ENCODE data around the gene COX15.
"Not testable (repeated sequence)": the region's sequence is repeated elsewhere in the genome, so short reads cannot be mapped to it uniquely, and the experiment has no call there.

Gene COX15
- 8.7 to 18.6 (median 12.2) reads per million in 4 donors for total RNA-seq

DNA sequence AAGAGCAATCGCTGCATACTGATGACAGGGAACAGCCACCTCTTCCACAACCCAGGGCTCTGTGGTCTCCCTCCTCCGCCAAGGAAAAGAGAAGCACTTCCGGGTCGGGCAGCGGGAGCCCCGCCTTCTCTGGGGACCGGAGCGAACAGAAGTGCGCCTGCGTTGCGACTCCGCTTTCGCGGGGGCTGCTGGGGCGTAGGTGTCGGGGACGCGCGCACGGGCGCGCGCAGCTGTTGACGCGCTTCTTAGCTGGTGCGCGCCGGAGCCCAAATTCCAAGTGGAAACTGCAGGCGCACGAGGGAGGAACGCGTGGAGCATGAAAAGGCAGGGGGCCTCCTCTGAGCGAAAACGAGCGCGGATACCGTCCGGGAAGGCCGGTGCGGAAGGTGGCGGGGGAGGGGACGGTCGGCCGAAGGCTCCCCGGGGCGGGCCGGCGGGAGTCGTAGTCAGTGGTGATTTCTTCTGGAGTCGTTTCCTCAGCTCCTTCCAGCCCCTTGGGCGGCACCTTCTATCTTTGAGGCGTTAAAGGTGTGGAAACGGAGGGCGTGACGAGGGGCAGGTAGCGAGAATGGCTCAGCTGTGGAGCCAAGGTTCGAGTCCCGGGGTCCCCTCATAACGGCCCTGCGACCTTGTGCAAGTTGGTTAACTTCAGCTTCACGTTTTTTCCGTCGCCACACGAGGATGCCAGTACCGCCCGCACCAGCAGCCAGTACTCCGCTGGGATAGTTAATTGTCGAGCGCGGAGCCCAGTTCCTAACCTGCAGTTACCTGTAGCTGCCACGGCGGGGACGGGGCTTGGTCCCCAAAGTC lies at the start of gene COX15, which contains the start of gene CUTC:
Gene COX15 (minus strand): TSS at position 95 of the 810 bp plus-strand sequence. CDS start 78 bp downstream, at position 17.
Gene CUTC (plus strand): TSS at position 202 of the 810 bp plus-strand sequence. CDS start 115 bp downstream, at position 317.
- DNase-seq = peak; percentile 87 to 96 (median 93)

DNA sequence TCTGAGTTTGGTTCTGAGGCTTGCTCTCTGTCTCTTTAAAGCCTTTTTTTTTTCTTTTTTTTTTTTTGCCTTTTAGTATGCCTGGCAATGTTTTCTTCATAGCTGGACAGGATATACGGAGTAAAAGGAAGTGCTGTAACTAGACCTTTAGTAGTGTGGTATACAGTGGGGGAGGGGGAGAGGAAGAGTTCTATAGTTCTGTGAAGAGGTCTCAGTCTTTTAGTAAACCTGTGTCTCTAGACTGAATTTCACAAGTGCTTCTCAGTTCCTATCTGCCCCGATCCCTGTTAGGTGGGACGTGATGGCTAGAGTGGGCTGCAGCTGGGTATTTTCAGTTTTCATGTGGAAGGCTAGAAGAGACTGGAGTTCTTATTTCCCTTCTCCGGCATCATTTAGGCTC lies 47.4 kb upstream of the COX15 start:
- DNase-seq = peak in 1 of 5 donors; percentile 33

DNA sequence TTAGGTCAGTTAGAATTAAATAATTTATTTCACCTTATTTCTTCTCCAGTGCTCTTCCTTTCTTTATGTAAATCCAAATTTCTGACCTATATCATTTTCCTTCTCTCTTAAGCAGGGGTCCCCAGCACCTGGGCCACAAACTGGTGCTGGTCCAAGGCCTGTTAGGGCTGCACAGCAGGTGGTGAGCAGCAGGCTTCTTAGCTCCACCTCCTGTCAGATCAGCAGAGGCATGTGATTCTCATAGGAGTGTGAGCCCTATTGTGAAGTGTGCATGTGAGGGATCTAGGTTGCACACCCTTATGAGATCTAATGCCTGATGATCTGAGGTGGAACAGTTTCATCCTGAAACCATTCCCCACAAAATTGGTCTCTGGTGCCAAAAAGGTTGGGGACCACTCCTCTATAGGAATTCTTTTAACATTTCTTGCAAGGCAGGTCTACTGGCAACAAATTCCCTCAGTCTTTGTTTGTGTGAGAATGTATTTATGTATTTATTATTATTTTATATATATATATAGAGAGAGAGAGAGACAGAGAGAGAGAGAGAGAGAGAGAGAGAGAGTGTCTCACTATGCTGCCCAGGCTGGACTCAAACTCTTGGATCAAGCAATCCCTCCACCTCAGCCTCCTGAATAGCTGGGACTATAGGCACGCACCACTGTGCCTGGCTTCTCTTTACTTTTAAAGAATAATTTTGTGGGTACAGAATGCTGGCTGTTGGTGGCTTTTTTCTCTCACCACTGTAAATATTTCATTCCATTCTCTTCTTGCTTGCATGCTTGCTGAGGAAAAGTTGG lies 46.2 kb upstream of the COX15 start:
- no peak for DNase-seq

- no peak for DNase-seq
Observed at GRCh38 chr10:99775850-99776249, 43.9 kb upstream of the COX15 start.

GRCh38 chr10:99770408-99771045 lies 38.6 kb upstream of the COX15 start:
- DNase-seq = no peak

DNA sequence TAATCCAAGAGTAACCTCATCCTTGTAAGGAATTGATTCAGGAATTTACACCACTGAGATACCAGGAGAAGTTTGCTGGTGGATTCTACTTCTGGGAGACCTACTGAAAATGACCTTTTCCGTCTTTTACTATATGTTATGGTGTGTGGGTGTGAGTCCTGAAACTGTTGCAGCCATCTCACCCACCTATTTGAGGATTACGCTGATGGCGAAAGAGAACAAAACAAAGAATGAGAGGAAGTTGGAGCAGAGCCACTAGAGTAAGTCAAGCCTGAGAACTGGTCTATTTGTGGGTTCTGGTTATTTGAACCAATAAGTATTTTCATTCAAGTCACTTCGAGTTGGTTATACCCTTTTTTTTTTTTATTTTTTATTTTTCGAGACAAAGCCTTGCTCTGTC lies 37.8 kb upstream of the COX15 start:
- DNase-seq = no peak

GRCh38 chr10:99768556-99768955 lies 36.6 kb upstream of the COX15 start:
- DNase-seq = no peak

DNA sequence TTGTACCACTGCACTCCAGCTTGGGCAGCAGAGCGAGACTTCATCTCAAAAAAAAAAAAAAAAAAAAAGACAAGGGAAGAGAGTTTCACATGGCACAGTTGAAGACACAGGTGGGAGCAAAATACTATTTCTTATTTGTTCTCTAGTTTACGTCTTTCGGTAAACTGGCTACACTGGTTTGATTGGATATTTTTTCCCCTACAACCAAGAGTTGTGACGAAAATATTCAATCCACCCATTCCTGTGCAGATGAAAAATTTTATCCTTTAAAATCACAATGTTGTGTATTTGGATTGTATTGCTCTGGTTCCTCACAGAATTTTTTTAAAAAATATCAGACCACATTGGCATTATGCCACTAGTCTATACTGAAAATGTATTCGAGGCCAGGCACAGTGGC lies 36.0 kb upstream of the COX15 start:
- no peak for DNase-seq

DNA sequence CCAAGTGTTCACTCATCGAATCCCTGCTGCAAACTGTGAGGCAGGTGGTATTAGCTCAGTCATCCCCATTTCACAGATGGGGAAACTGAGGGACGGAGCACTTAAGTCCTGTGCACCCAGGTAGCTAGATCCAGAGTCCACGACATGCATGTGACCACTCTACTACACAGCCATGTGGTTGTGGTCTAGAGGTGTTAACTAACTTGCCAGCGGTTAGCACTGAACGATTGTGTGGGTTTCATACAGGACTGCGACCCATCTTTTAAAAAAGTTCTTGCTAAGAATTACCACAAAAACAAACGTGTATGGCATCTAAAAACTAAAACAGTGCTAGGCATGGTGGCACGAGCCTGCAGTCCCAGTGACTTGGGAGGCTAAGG lies 34.4 kb upstream of the COX15 start:
- peak in 1 of 5 donors; percentile 58 for DNase-seq

DNA sequence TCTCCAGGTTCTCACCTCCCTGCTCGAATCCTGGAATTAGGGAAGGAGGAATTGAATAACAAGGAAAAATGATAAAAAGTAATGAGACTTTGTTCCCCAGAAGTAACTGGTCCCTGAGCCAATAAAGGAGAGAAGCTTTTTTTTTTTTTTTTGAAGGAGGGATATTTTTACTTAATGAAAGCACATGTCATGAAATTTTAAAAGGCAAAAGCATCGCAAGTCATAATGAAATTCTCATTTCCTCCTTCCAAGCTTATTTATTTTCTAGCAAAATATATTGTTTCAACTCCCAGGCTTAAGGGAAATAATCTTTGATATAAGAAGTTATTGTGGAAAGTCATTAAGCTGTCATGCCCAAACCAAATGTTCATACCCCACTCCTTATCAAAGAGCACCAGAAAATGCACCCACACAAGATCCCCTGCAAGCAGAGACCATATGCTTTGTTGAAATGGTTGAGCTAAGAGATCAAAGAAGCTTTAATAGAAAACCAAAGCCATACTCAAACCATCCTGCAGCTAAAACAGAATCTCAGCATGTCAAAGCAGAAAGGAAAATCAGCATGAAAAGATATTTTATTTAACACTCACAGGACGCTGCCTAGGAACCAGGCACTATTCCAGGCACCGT lies 33.9 kb upstream of the COX15 start:
- no peak for DNase-seq

DNA sequence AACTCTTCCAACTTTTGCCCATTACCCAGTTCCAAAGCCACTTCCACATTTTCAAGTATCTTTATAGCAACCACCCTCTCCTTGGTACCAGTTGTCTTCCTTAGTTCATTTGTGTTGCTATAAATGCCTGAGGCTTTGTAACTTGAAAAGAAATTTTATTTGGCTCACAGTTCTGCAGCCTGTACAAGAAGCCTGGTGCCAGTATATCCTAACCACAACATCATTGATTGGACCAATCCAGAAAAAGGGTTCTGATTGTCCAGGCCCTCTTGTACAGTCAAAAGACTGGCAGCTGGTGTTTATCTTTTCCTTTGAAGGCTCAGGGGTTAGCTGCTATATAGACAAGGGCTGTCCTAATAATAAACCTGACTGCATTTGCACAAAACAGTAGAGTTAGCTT lies 29.4 kb upstream of the COX15 start:
- no peak for DNase-seq

- DNase-seq = no peak
Observed at GRCh38 chr10:99760321-99760720, 28.4 kb upstream of the COX15 start.

DNA sequence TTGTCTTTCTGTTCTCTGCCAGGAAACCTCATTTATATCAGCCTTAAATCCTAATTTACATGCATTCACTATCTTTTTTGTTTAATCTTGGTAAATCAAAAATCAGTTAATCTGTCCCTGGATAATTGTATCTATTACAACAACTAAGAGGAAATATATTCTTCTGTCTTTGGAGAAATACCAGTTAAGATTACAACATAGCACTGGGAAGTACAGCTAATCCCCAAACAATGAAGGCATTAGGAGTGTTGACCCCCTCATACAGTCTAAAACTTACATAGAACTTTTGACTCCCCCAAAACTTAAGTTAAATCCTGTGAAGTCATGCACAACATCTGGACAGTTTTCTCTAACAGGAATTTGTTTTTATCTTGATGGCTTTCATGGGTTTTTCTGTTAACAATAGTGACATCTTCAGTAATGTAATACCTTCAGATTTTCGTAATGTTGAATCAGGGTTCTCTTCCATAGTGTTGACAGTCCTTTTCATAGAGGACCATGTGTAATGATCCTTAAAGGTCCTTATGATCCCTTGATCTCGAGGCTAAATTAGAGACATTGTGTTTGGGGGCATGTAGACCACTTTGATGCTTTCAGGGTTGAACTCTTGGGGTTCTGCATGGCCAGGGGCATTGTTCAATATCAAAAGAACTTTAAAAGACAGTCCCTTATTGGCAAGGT lies 26.4 kb upstream of the COX15 start:
- no peak for DNase-seq

GRCh38 chr10:99756159-99756558 lies 24.2 kb upstream of the COX15 start:
- no peak for DNase-seq

DNA sequence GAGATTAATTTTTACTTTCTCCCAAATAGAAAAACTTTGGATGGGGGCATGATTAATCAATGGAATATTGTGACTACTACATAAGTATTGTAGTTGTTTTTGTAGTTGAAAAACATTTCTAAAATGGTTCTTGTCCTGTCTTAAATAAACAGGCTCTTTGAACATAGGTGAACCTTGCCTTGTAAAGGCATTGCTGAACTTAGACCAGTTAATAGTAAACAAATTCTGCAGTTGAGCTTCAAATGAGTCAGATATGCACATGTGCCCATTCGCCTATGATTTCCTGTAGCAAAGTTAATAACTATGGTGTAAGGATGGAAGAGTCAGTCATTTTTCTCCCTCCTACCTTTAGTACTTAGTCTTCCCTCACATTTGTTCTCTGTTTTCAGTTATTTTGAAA lies 22.7 kb upstream of the COX15 start:
- no peak for DNase-seq

GRCh38 chr10:99750641-99751040 lies 18.7 kb upstream of the COX15 start:
- no peak for DNase-seq

GRCh38 chr10:99748823-99749451 lies 17.0 kb upstream of the COX15 start:
- DNase-seq = no peak

DNA sequence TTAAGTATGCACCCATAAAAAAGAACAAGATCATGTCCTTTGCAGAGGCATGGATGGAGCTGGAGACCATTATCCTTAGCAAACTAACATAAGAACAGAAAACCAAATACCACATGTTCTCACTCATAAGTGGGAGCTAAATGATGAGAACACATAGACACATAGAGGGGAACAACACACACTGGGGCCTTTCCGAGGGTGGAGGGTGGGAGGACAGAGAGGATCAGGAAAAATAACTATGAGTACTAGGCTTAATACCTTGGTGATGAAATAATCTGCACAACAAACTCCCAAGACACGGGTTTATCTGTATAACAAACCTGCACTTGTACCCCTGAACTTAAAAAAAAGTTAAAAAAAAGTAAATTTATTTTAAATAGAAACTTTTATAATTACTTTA lies 14.2 kb upstream of the COX15 start:
- DNase-seq = not testable (repeated sequence)

DNA sequence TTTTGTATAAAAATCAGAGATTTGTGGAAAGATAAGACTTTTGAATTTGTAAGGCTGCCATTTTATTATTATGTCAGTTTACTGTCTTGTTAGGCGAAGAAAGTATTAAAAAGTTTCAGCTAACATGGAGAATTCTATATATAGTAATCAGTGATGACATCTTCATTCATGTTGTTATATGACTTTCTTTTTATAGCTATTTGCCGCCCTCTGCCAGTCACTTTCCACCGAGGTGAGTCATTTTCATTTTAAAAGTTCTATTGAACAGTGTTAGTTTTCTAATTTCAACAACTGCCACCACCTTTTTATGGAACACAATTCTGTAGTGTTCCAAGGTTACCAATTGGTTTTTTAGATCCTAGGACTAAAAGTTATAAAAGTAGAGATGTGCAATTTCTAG lies 11.9 kb upstream of the COX15 start:
- DNase-seq = no peak

- DNase-seq = no peak
Observed at GRCh38 chr10:99742701-99743100, 10.8 kb upstream of the COX15 start.

DNA sequence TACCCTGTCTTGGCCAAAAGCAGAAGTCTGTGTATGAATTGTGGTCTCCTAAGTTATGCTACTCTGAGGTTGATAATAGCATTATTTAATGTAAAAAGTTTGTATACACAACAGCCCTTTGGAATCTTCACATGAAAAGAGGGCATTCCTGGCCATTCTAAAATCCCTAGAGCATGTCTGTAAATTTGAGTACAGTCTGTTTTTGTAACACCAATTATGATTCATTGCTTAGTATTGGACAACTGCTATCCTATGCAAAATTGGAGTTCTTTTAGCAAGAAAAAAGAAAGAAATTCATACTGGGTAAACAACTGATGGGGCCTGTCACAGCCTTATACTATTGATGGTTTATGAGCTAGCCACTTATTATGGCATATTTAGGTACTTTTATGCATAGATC lies 10.3 kb upstream of the COX15 start:
- DNase-seq = no peak

All from T-helper 1 cell (primary cell).